MCF 10A (cell line): ENCODE results near the gene PLXND1. TPM values are rescaled to one million over a fixed set of nuclear protein-coding genes. Genes with fewer than 3 reads are reported as not detected.
A peak's percentile ranks its signal among the peaks of the same experiment; 100 is the strongest.

ENCODE experiments used
- BruUV-seq: library from RNA; stranded (reverse); fragments of 400-500 nt; replicated peaks from 2 replicates; lab custom pipeline; 2021; lab: Mats Ljungman, UMichigan
- CTCF ChIA-PET: fragments of 300-600 bp; sonication (Branson Sonifier 250); formaldehyde crosslinking; extraction: SDS; loops from one replicate; lab custom pipeline; 2021; ENCODE audit warnings: antibody characterized with exemption, inconsistent platforms; lab: Yijun Ruan, JAX
- POLR2A ChIA-PET: fragments of 300-600, 350-650 bp; sonication (Branson Sonifier 250); formaldehyde crosslinking; extraction: SDS; loops from one replicate; lab custom pipeline; 2020; ENCODE audit warnings: antibody characterized with exemption, inconsistent platforms; lab: Yijun Ruan, JAX
- DNase-seq: peaks from one replicate; pipeline ENCODE4 v3.0.0-alpha.2; 2018; ENCODE audit not compliant: unreplicated experiment
- H3K27ac Mint-ChIP-seq: one replicate; pipeline ENCODE4 v1.8.0; 2022; ENCODE audit warnings: mild to moderate bottlenecking, low read depth, mixed read lengths; ENCODE audit not compliant: unreplicated experiment
- H3K27me3 Mint-ChIP-seq: one replicate; pipeline ENCODE4 v1.8.0; 2022; ENCODE audit warnings: mixed read lengths; ENCODE audit not compliant: insufficient read depth, unreplicated experiment
- H3K36me3 Mint-ChIP-seq: one replicate; pipeline ENCODE4 v1.8.0; 2022; ENCODE audit warnings: mild to moderate bottlenecking, moderate library complexity, mixed read lengths; ENCODE audit not compliant: insufficient read depth, unreplicated experiment
- H3K4me1 Mint-ChIP-seq: one replicate; pipeline ENCODE4 v1.8.0; 2022; ENCODE audit warnings: mixed read lengths; ENCODE audit not compliant: insufficient read depth, unreplicated experiment
- H3K4me3 Mint-ChIP-seq: one replicate; pipeline ENCODE4 v1.8.0; 2022; ENCODE audit warnings: mild to moderate bottlenecking, moderate library complexity, mixed read lengths; ENCODE audit not compliant: unreplicated experiment
- H3K9me3 Mint-ChIP-seq: one replicate; pipeline ENCODE4 v1.8.0; 2022; ENCODE audit warnings: mixed read lengths; ENCODE audit not compliant: unreplicated experiment
- CTCF ChIP-seq: fragments of 200-600 bp; IDR thresholded peaks from one replicate; pipeline ENCODE4 v1.8.0; 2022; ENCODE audit warnings: antibody characterized with exemption, mild to moderate bottlenecking; ENCODE audit not compliant: unreplicated experiment
- intact Hi-C: fragments of 100-400 bp; cut with micrococcal nuclease; formaldehyde crosslinking; loops from 2 replicates; pipeline ENCODE4 v1.14.1; 2022
- total RNA-seq: library from RNA; stranded (reverse); gene quantifications from 2 replicates; pipeline ENCODE4 v1.2.3, GENCODE V29; 2022

The PLXND1 gene
- total RNA-seq, 1 experiment from 2014 or later = 5.6 TPM

GRCh38 chr3:129535075-129535474, 71.4 kb downstream of the PLXND1 start:
- intact Hi-C loops = no loop called here
- no peak for TF ChIP-seq CTCF
- ChIA-PET CTCF (interaction anchor here (1.2 kb wide), 1 partner anchor 565 kb away, joined by 4 read pairs; no protein-coding TSS in a partner anchor), POLR2A (interaction anchor here (1.2 kb wide), 1 partner anchor 18 kb away, joined by 3 read pairs; no protein-coding TSS in a partner anchor)
- DNase-seq = peak; percentile 43
- H3K9me3 Mint-ChIP-seq = no peaks in the 10 kb centered on the region
- H3K4me1 Mint-ChIP-seq = no peaks in the 10 kb centered on the region
- H3K27me3 Mint-ChIP-seq = no peaks in the 10 kb centered on the region
- BruUV-seq = no TSS peak
- H3K36me3 Mint-ChIP-seq = no peaks in the 10 kb centered on the region
- no peak overlapping the region for H3K27ac Mint-ChIP-seq
- H3K4me3 Mint-ChIP-seq = no peak overlapping the region

GRCh38 chr3:129534428-129535027, 71.9 kb downstream of the PLXND1 start:
- intact Hi-C loops = no loop called here
- POLR2A ChIA-PET = interaction anchor here (0.6 to 1.2 kb wide), 2 partner anchors 19 to 110 kb away, joined by 3 read pairs; no protein-coding TSS in a partner anchor
- TF ChIP-seq CTCF = no peak
- no TSS peak for BruUV-seq
- H3K9me3 Mint-ChIP-seq = no peaks in the 10 kb centered on the region
- no peak overlapping the region for H3K4me3 Mint-ChIP-seq
- no peaks in the 10 kb centered on the region for H3K36me3 Mint-ChIP-seq
- CTCF ChIA-PET = interaction anchor here (0.9 to 1.2 kb wide), 2 partner anchors 27 to 564 kb away, joined by 3 to 4 read pairs; no protein-coding TSS in a partner anchor
- H3K27me3 Mint-ChIP-seq = no peaks in the 10 kb centered on the region
- no peak for DNase-seq
- no peaks in the 10 kb centered on the region for H3K4me1 Mint-ChIP-seq
- H3K27ac Mint-ChIP-seq = no peak overlapping the region

GRCh38 chr3:129533406-129533805, 73.1 kb downstream of the PLXND1 start:
- CTCF ChIA-PET = interaction anchor here (0.7 kb wide), 1 partner anchor 1006 kb away, joined by 3 read pairs; no protein-coding TSS in a partner anchor
- Mint-ChIP-seq H3K27me3 (no peaks in the 10 kb centered on the region), H3K4me3 (no peak overlapping the region), H3K27ac (no peak overlapping the region), H3K9me3 (no peaks in the 10 kb centered on the region), H3K4me1 (no peaks in the 10 kb centered on the region), H3K36me3 (no peaks in the 10 kb centered on the region)
- no peak for TF ChIP-seq CTCF
- intact Hi-C loops = no loop called here
- DNase-seq = no peak
- POLR2A ChIA-PET = no interaction called here
- BruUV-seq = no TSS peak

GRCh38 chr3:129532261-129532660, 74.2 kb downstream of the PLXND1 start:
- H3K36me3 Mint-ChIP-seq = no peaks in the 10 kb centered on the region
- no peak for DNase-seq
- POLR2A ChIA-PET = no interaction called here
- no peaks in the 10 kb centered on the region for H3K4me1 Mint-ChIP-seq
- TF ChIP-seq CTCF = no peak
- H3K27ac Mint-ChIP-seq = no peak overlapping the region
- intact Hi-C loops = no loop called here
- CTCF ChIA-PET = no interaction called here
- H3K4me3 Mint-ChIP-seq = no peak overlapping the region
- no peaks in the 10 kb centered on the region for H3K9me3 Mint-ChIP-seq
- no peaks in the 10 kb centered on the region for H3K27me3 Mint-ChIP-seq
- no TSS peak for BruUV-seq
